ENCODE results near the gene PRM2. TPM values are rescaled to one million over a fixed set of nuclear protein-coding genes. Genes with fewer than 3 reads are reported as not detected.

PRM2 gene
- total RNA-seq, 4 donors from 2014 or later = 2.3 TPM; not detected in 3

GRCh38 chr16:11274964-11275363 lies 1.3 kb downstream of the PRM2 start:
- DNase-seq (ENCODE audit: low spot score in 2 of 2) = no peak
- no peak overlapping the region for H3K4me3 ChIP-seq (ENCODE audit: low read depth, poor library complexity, severe bottlenecking)
- 93 to 96% methylated on average over 7 of the region's 7 CpGs for WGBS, 2 donors
- TF ChIP-seq CTCF (IDR thresholded peaks at IDR 0.05) (no peak), POLR2A (IDR thresholded peaks at IDR 0.05) (no peak)
- intact Hi-C loops (cut with DNase I; ENCODE audit: low total_unique reads) = no loop called here

GRCh38 chr16:11273721-11274324 lies 2.5 kb downstream of the PRM2 start:
- TF ChIP-seq POLR2A (IDR thresholded peaks at IDR 0.05) (no peak), CTCF (IDR thresholded peaks at IDR 0.05) (no peak)
- intact Hi-C loops (cut with DNase I; ENCODE audit: low total_unique reads) = no loop called here
- no peak overlapping the region for H3K4me3 ChIP-seq (ENCODE audit: low read depth, poor library complexity, severe bottlenecking)
- no peak for DNase-seq (ENCODE audit: low spot score in 2 of 2)
- 69 to 71% methylated on average over 3 of the region's 3 CpGs for WGBS, 2 donors

GRCh38 chr16:11272921-11273720 lies 3.2 kb downstream of the PRM2 start, which contains the start of gene PRM3:
TSS of gene PRM3 (minus strand) at chr16:11273629. CDS start at chr16:11273595, 34 bp downstream.
- no peak for DNase-seq (ENCODE audit: low spot score in 2 of 2)
- 71 to 76% methylated on average over 30 of the region's 30 CpGs for WGBS, 2 donors
- H3K4me3 ChIP-seq (ENCODE audit: low read depth, poor library complexity, severe bottlenecking) = no peak within 1 kb of the TSS
- TF ChIP-seq POLR2A (IDR thresholded peaks at IDR 0.05) = no peak
- intact Hi-C loops (cut with DNase I; ENCODE audit: low total_unique reads) = no loop called here

- WGBS, 2 donors = 59 to 66% methylated on average over 6 of the region's 6 CpGs
- intact Hi-C loops (cut with DNase I; ENCODE audit: low total_unique reads) = no loop called here
- H3K4me3 ChIP-seq (ENCODE audit: low read depth, poor library complexity, severe bottlenecking) = no peak overlapping the region
- DNase-seq (ENCODE audit: low spot score in 2 of 2) = no peak
- TF ChIP-seq CTCF (IDR thresholded peaks at IDR 0.05) (no peak), POLR2A (IDR thresholded peaks at IDR 0.05) (no peak)
Observed at GRCh38 chr16:11272484-11272883, 3.8 kb downstream of the PRM2 start.

- no peak for TF ChIP-seq CTCF (IDR thresholded peaks at IDR 0.05)
- TF ChIP-seq POLR2A (IDR thresholded peaks at IDR 0.05) = no peak
- 96 to 100% methylated on average over 10 of the region's 10 CpGs for WGBS, 2 donors
- intact Hi-C loops (cut with DNase I; ENCODE audit: low total_unique reads) = no loop called here
Observed at GRCh38 chr16:11271610-11272009, 4.7 kb downstream of the PRM2 start.

GRCh38 chr16:11270602-11271162 lies 5.6 kb downstream of the PRM2 start:
- 93 to 96% methylated on average over 2 of the region's 2 CpGs for WGBS, 2 donors
- DNase-seq (ENCODE audit: low spot score in 2 of 2) = no peak
- TF ChIP-seq CTCF (IDR thresholded peaks at IDR 0.05) (no peak), POLR2A (IDR thresholded peaks at IDR 0.05) (no peak)
- intact Hi-C loops (cut with DNase I; ENCODE audit: low total_unique reads) = no loop called here
- H3K4me3 ChIP-seq (ENCODE audit: low read depth, poor library complexity, severe bottlenecking) = no peak overlapping the region

More at GRCh38 chr16:11271610-11272009, 4.7 kb downstream of the PRM2 start:
- DNase-seq (ENCODE audit: low spot score in 2 of 2) = no peak
- no peak overlapping the region for H3K4me3 ChIP-seq (ENCODE audit: low read depth, poor library complexity, severe bottlenecking)
